NCI-H446 (cell line): ENCODE data around the gene TCAIM.

ENCODE experiments used
- DNase-seq, 2 experiments: peaks; one replicate each; lab custom pipeline; 2025; lab: John Stamatoyannopoulos, UW

TCAIM gene

GRCh38 chr3:44444896-44445691 lies 106.5 kb downstream of the TCAIM start:
- no peak for DNase-seq

- DNase-seq: no peak
Measured at GRCh38 chr3:44445786-44446185, 107.2 kb downstream of the TCAIM start.

GRCh38 chr3:44446929-44447328 lies 108.4 kb downstream of the TCAIM start:
- DNase-seq: no peak

GRCh38 chr3:44451441-44451840 lies 112.9 kb downstream of the TCAIM start:
- no peak for DNase-seq

- DNase-seq: no peak
Measured at GRCh38 chr3:44454258-44454657, 115.7 kb downstream of the TCAIM start.

- DNase-seq: no peak
Measured at GRCh38 chr3:44455318-44455717, 116.8 kb downstream of the TCAIM start.
